A673 (cell line): ENCODE results near the gene PYCR2. TPM values are rescaled to one million over a fixed set of nuclear protein-coding genes. Genes with fewer than 3 reads are reported as not detected.
"Not testable (repeated sequence)": the region's sequence is repeated elsewhere in the genome, so short reads cannot be mapped to it uniquely, and the experiment has no call there.

Source experiments
- BruUV-seq: library from RNA; stranded (reverse); fragments of 400-500 nt; replicated peaks from 2 replicates; lab custom pipeline; 2021; lab: Mats Ljungman, UMichigan
- CTCF ChIA-PET: fragments of 300-600 bp; sonication (Branson Sonifier 250); formaldehyde crosslinking; loops from one replicate; lab custom pipeline; 2022; ENCODE audit warnings: antibody characterized with exemption; lab: Charles Lee
- POLR2A ChIA-PET: fragments of 300-600 bp; sonication (Branson Sonifier 250); formaldehyde crosslinking; loops from one replicate; lab custom pipeline; 2022; ENCODE audit warnings: antibody characterized with exemption; ENCODE audit not compliant: low non-redundant PET; lab: Charles Lee
- DNase-seq: peaks from one replicate; pipeline ENCODE4 v3.0.0-alpha.2; 2015; ENCODE audit warnings: low spot score
- H3K27ac ChIP-seq: fragments of 200-600 bp; sonication (generic); 2 replicates; pipeline ENCODE4 v1.5.1; 2016; ENCODE audit warnings: mixed run types, low read depth, mild to moderate bottlenecking, mixed read lengths, antibody characterized with exemption, low read length; ENCODE audit not compliant: poor library complexity, severe bottlenecking
- H3K27me3 ChIP-seq: fragments of 200-600 bp; sonication (generic); replicated peaks from 2 replicates; pipeline ENCODE4 v1.6.1; 2017; ENCODE audit warnings: mixed run types, low read depth, mild to moderate bottlenecking, mixed read lengths, antibody characterized with exemption, low read length; ENCODE audit not compliant: insufficient read depth, poor library complexity
- H3K36me3 ChIP-seq: fragments of 200-600 bp; sonication (generic); 2 replicates; pipeline ENCODE4 v1.6.1; 2016; ENCODE audit warnings: mixed run types, mild to moderate bottlenecking, mixed read lengths, antibody characterized with exemption, low read length; ENCODE audit not compliant: insufficient read depth, poor library complexity, severe bottlenecking
- H3K4me1 ChIP-seq: fragments of 200-600 bp; sonication (generic); 2 replicates; pipeline ENCODE4 v1.6.1; 2017; ENCODE audit warnings: mixed run types, mild to moderate bottlenecking, mixed read lengths, antibody characterized with exemption, low read length; ENCODE audit not compliant: insufficient read depth, poor library complexity, severe bottlenecking
- H3K4me3 ChIP-seq: fragments of 200-600 bp; sonication (generic); 2 replicates; pipeline ENCODE4 v1.5.1; 2016; ENCODE audit warnings: low read depth, mixed run types, mild to moderate bottlenecking, mixed read lengths, low read length; ENCODE audit not compliant: poor library complexity, severe bottlenecking
- H3K9me3 ChIP-seq: fragments of 200-600 bp; sonication (generic); 2 replicates; pipeline ENCODE4 v1.6.1; 2016; ENCODE audit warnings: mixed run types, low read depth, mild to moderate bottlenecking, mixed read lengths, antibody characterized with exemption, low read length; ENCODE audit not compliant: poor library complexity, severe bottlenecking
- CTCF ChIP-seq: fragments of 300-800, 200-600 bp; sonication (generic); conservative IDR thresholded peaks from 2 replicates; pipeline ENCODE4 v1.5.1; 2017; ENCODE audit warnings: low read depth, mild to moderate bottlenecking, antibody characterized with exemption, low read length, moderate library complexity, mixed read lengths
- EZH2 ChIP-seq: fragments of 200-600 bp; sonication (generic); IDR thresholded peaks from 2 replicates; pipeline ENCODE4 v1.6.1; 2017; ENCODE audit warnings: borderline replicate concordance, low read depth, mild to moderate bottlenecking, mixed read lengths, antibody characterized with exemption, low read length; ENCODE audit not compliant: poor library complexity, severe bottlenecking
- intact Hi-C: fragments of 100-400 bp; cut with micrococcal nuclease; formaldehyde crosslinking; loops from one replicate; pipeline ENCODE4 v1.10.0; 2022; ENCODE audit not compliant: unreplicated experiment
- total RNA-seq: library from RNA; stranded (reverse); gene quantifications from 2 replicates; pipeline ENCODE4 v1.2.3, GENCODE V29; 2021

Gene PYCR2
- total RNA-seq, 1 experiment from 2014 or later, result 52.5 TPM

- Histone ChIP-seq H3K27ac (no peak overlapping the region), H3K9me3 (no peaks in the 10 kb centered on the region), H3K27me3 (no peaks in the 10 kb centered on the region), H3K4me1 (no peaks in the 10 kb centered on the region), H3K36me3 (no peaks in the 10 kb centered on the region), H3K4me3 (no peak overlapping the region)
- POLR2A ChIA-PET, result no interaction called here
- CTCF ChIA-PET, result no interaction called here
- BruUV-seq, result no TSS peak
- intact Hi-C loops, result no loop called here
- DNase-seq, result no peak
- no peak for TF ChIP-seq EZH2
- no peak for TF ChIP-seq CTCF
Observed at GRCh38 chr1:225941942-225942222, 17.8 kb upstream of the PYCR2 start.

GRCh38 chr1:225941187-225941941, 17.3 kb upstream of the PYCR2 start, which contains the start of gene LEFTY2:
Gene LEFTY2 (minus strand): TSS chr1:225941220. CDS start chr1:225941140, 80 bp downstream.
- intact Hi-C loops, result no loop called here
- no peaks in the 10 kb centered on the region for H3K9me3 ChIP-seq
- no TSS peak for BruUV-seq
- H3K27ac ChIP-seq, result no peak within 1 kb of the TSS
- no peak for DNase-seq
- CTCF ChIA-PET, result no interaction called here
- H3K4me1 ChIP-seq, result no peaks in the 10 kb centered on the region
- POLR2A ChIA-PET, result no interaction called here
- no peaks in the 10 kb centered on the region for H3K27me3 ChIP-seq
- TF ChIP-seq EZH2, result no peak
- no peak within 1 kb of the TSS for H3K4me3 ChIP-seq
- H3K36me3 ChIP-seq, result no peaks in the 10 kb centered on the region

GRCh38 chr1:225940385-225941151, 16.5 kb upstream of the PYCR2 start:
- CTCF ChIA-PET, result no interaction called here
- Histone ChIP-seq H3K4me3 (no peak overlapping the region), H3K36me3 (no peaks in the 10 kb centered on the region), H3K27me3 (no peaks in the 10 kb centered on the region), H3K9me3 (no peaks in the 10 kb centered on the region), H3K4me1 (no peaks in the 10 kb centered on the region), H3K27ac (no peak overlapping the region)
- POLR2A ChIA-PET, result no interaction called here
- BruUV-seq, result no TSS peak
- intact Hi-C loops, result no loop called here
- TF ChIP-seq CTCF, result no peak
- no peak for TF ChIP-seq EZH2
- no peak for DNase-seq

- POLR2A ChIA-PET, result not testable (repeated sequence)
Observed at GRCh38 chr1:225939939-225940310, 15.9 kb upstream of the PYCR2 start.

GRCh38 chr1:225939097-225939938, 15.3 kb upstream of the PYCR2 start:
- H3K4me1 ChIP-seq, H3K36me3 ChIP-seq, H3K9me3 ChIP-seq, DNase-seq, H3K4me3 ChIP-seq, H3K27me3 ChIP-seq, intact Hi-C loops, H3K27ac ChIP-seq, CTCF ChIA-PET, BruUV-seq: not testable (repeated sequence)
- POLR2A ChIA-PET, result interaction anchor here (0.7 kb wide), 1 partner anchor 90 kb away, joined by 20 read pairs; no protein-coding TSS in a partner anchor

More at GRCh38 chr1:225939939-225940310, 15.9 kb upstream of the PYCR2 start:
- H3K4me3 ChIP-seq, DNase-seq, CTCF ChIA-PET, intact Hi-C loops, H3K27me3 ChIP-seq, H3K27ac ChIP-seq, H3K4me1 ChIP-seq, H3K36me3 ChIP-seq, BruUV-seq, H3K9me3 ChIP-seq: not testable (repeated sequence)
